HepG2 (cell line): Measurements from ENCODE around the gene ZNF540. TPM values are rescaled to one million over a fixed set of nuclear protein-coding genes. Genes with fewer than 3 reads are reported as not detected.

Experiments
- ARHGAP35 ChIP-seq: sonication (generic); formaldehyde crosslinking; IDR thresholded peaks from 2 replicates; pipeline ENCODE4 v1.9.0; 2022; ENCODE audit warnings: mild to moderate bottlenecking, inconsistent platforms, moderate library complexity, missing genetic modification reagents, borderline replicate concordance
- FOXJ3 ChIP-seq: sonication (generic); formaldehyde crosslinking; IDR thresholded peaks from 2 replicates; pipeline ENCODE4 v1.4.0; 2020; ENCODE audit warnings: missing genetic modification reagents, mild to moderate bottlenecking, borderline replicate concordance
- GABPA ChIP-seq, 2 experiments: IDR thresholded peaks; 2 replicates each; pipeline ENCODE4 v1.6.1; 2011 to 2016; ENCODE audit warnings: low read depth in 2 of 2, low read length in 1 of 2, missing biosample characterization in 1 of 2, missing genetic modification characterization in 1 of 2
- GABPB1 ChIP-seq: IDR thresholded peaks from 2 replicates; pipeline ENCODE4 v1.6.1; 2016; ENCODE audit warnings: mild to moderate bottlenecking, missing genetic modification reagents, moderate library complexity, missing compliant biosample characterization
- KDM2A ChIP-seq: sonication (generic); formaldehyde crosslinking; IDR thresholded peaks from 2 replicates; pipeline ENCODE4 v1.4.0; 2020; ENCODE audit warnings: low read depth, missing genetic modification reagents, borderline replicate concordance
- MEIS2 ChIP-seq: sonication (generic); formaldehyde crosslinking; IDR thresholded peaks from 2 replicates; pipeline ENCODE4 v1.9.0; 2021; ENCODE audit warnings: mild to moderate bottlenecking, missing genetic modification reagents
- MYC ChIP-seq: sonication (generic); formaldehyde crosslinking; IDR thresholded peaks from 2 replicates; pipeline ENCODE4 v1.9.0; 2021; ENCODE audit warnings: missing genetic modification reagents, borderline replicate concordance
- NFKB2 ChIP-seq: sonication (generic); formaldehyde crosslinking; IDR thresholded peaks from 2 replicates; pipeline ENCODE4 v1.4.0; 2020; ENCODE audit warnings: missing genetic modification reagents, borderline replicate concordance
- PHF20 ChIP-seq: sonication (generic); formaldehyde crosslinking; IDR thresholded peaks from 2 replicates; pipeline ENCODE4 v1.5.0; 2020; ENCODE audit warnings: mild to moderate bottlenecking, missing genetic modification reagents
- SALL2 ChIP-seq: sonication (generic); formaldehyde crosslinking; IDR thresholded peaks from 2 replicates; pipeline ENCODE4 v1.8.1; 2023; ENCODE audit warnings: mild to moderate bottlenecking, missing genetic modification reagents, inconsistent platforms
- SNAPC5 ChIP-seq: sonication (generic); formaldehyde crosslinking; IDR thresholded peaks from 2 replicates; pipeline ENCODE4 v1.8.1; 2023; ENCODE audit warnings: mild to moderate bottlenecking, missing genetic modification reagents, borderline replicate concordance
- SPEN ChIP-seq: sonication (generic); formaldehyde crosslinking; IDR thresholded peaks from 2 replicates; pipeline ENCODE4 v1.5.1; 2020; ENCODE audit warnings: low read depth, mild to moderate bottlenecking, missing genetic modification reagents
- TSC22D2 ChIP-seq: sonication (generic); formaldehyde crosslinking; IDR thresholded peaks from 2 replicates; pipeline ENCODE4 v1.5.1; 2020; ENCODE audit warnings: missing genetic modification reagents, mild to moderate bottlenecking, borderline replicate concordance
- ZBTB33 ChIP-seq: sonication (generic); formaldehyde crosslinking; IDR thresholded peaks from 2 replicates; pipeline ENCODE4 v1.4.0; 2020; ENCODE audit warnings: missing genetic modification reagents
- ZBTB37 ChIP-seq: sonication (generic); formaldehyde crosslinking; IDR thresholded peaks from 2 replicates; pipeline ENCODE4 v1.4.0; 2020; ENCODE audit warnings: mild to moderate bottlenecking, missing genetic modification reagents
- ZHX1 ChIP-seq: sonication (generic); formaldehyde crosslinking; IDR thresholded peaks from 2 replicates; pipeline ENCODE4 v1.8.1; 2022; ENCODE audit warnings: low read depth, mild to moderate bottlenecking, missing genetic modification reagents
- ZNF205 ChIP-seq: IDR thresholded peaks from 2 replicates; pipeline ENCODE4 v1.6.1; 2018; ENCODE audit warnings: missing biosample characterization, missing genetic modification reagents
- ZNF292 ChIP-seq: sonication (generic); formaldehyde crosslinking; IDR thresholded peaks from 2 replicates; pipeline ENCODE4 v1.8.1; 2022; ENCODE audit warnings: mild to moderate bottlenecking, low read depth, missing genetic modification reagents, borderline replicate concordance
- ZNF441 ChIP-seq: sonication (generic); formaldehyde crosslinking; IDR thresholded peaks from 2 replicates; pipeline ENCODE4 v1.7.0; 2021; ENCODE audit warnings: missing genetic modification reagents, borderline replicate concordance
- ZNF761 ChIP-seq: sonication (generic); formaldehyde crosslinking; conservative IDR thresholded peaks from 2 replicates; pipeline ENCODE4 v1.4.0; 2020; ENCODE audit warnings: mild to moderate bottlenecking, missing genetic modification reagents
- ZNF772 ChIP-seq: sonication (generic); formaldehyde crosslinking; IDR thresholded peaks from 2 replicates; pipeline ENCODE4 v1.5.0; 2020; ENCODE audit warnings: mild to moderate bottlenecking, missing genetic modification reagents
- ZZZ3 ChIP-seq: sonication (generic); formaldehyde crosslinking; IDR thresholded peaks from 2 replicates; pipeline ENCODE4 v1.4.0; 2020; ENCODE audit warnings: missing genetic modification reagents, mild to moderate bottlenecking, borderline replicate concordance
- polyA plus RNA-seq, 8 experiments: library from polyadenylated mRNA; depleted of rRNA in 3 of 8; stranded (reverse) in 7 of 8; unstranded in 1 of 8; fragments of >200 nt; fragmentation: Illumina TruSeq in 4 of 8; extraction: Trizol in 4 of 8; gene quantifications; 2 replicates each; pipeline versions ENCODE4 v1.2.1 to v1.2.3, GENCODE V29; 2011 to 2016; ENCODE audit warnings: low read depth in 4 of 8, missing spikeins in 1 of 8, mixed read lengths in 1 of 8; ENCODE audit not compliant: insufficient read depth in 1 of 8
- total RNA-seq, 5 experiments: library from RNA; depleted of rRNA; stranded (reverse); fragments of >200 nt; fragmentation: Illumina TruSeq; extraction: Trizol; gene quantifications; 2 replicates each; pipeline ENCODE4 v1.2.3, GENCODE V29; 2016; ENCODE audit warnings: low read depth in 1 of 5

The ZNF540 gene
- total and polyA plus RNA-seq, 2 of the 13 experiments (the other 11 are each of a cell fraction or from before 2014, with no cell fraction given) = 0.21 to 0.40 TPM

GRCh38 chr19:37594304-37594981 lies at the start of gene ZNF540, which contains the start of gene ZNF571 (continued):
- peak; percentile 33; the same call in 1 of the 2 replicates for TF ChIP-seq ZBTB33 (CRISPR knock-in tag)
- TF ChIP-seq TSC22D2 = peak; percentile 26; the same call in 1 of the 2 replicates
- peak; percentile 86; the same call in 1 of the 2 replicates for TF ChIP-seq KDM2A (CRISPR knock-in tag)
- TF ChIP-seq FOXJ3 (CRISPR knock-in tag) = 0 out of 2 replicates have a peak, but pooled peaks have one; percentile 43
- TF ChIP-seq ZNF761 = no peak
- TF ChIP-seq SPEN (CRISPR knock-in tag) = peak; percentile 67; the same call in 1 of the 2 replicates
- TF ChIP-seq ZHX1 = peak; percentile 55; the same call in 1 of the 2 replicates
- TF ChIP-seq ARHGAP35 = no peak
- peak; percentile 59; the same call in 1 of the 2 replicates for TF ChIP-seq ZZZ3 (CRISPR knock-in tag)
- TF ChIP-seq MEIS2 (CRISPR knock-in tag) = peak; percentile 69; the same call in 1 of the 2 replicates
- TF ChIP-seq ZNF292 (CRISPR knock-in tag) = peak; percentile 64; the same call in 1 of the 2 replicates
- 0 out of 2 replicates have a peak, but pooled peaks have one; percentile 51 for TF ChIP-seq ZBTB37 (CRISPR knock-in tag)
- 0 out of 2 replicates have a peak, but pooled peaks have one; percentile 55 for TF ChIP-seq ZNF205 (CRISPR knock-in tag)
- TF ChIP-seq MYC = peak; percentile 48; the same call in 1 of the 2 replicates
- peak; percentile 87 for TF ChIP-seq GABPB1 (CRISPR knock-in tag)
- peak; percentile 44; the same call in 1 of the 2 replicates for TF ChIP-seq ZNF772 (CRISPR knock-in tag)
- peak; percentile 56; the same call in 1 of the 2 replicates for TF ChIP-seq NFKB2
- no peak for TF ChIP-seq SNAPC5 (CRISPR knock-in tag)
- peak; percentile 76 for TF ChIP-seq PHF20 (CRISPR knock-in tag)
- TF ChIP-seq SALL2 = peak; percentile 62; the same call in 1 of the 2 replicates
- no peak for TF ChIP-seq GABPA (IDR thresholded peaks at IDR 0.05; ENCODE audit: low read depth, low read length)
- peak; percentile 75 for TF ChIP-seq GABPA (CRISPR knock-in tag; IDR thresholded peaks at IDR 0.05; ENCODE audit: low read depth)
- TF ChIP-seq ZNF441 (CRISPR knock-in tag) = peak; percentile 100
